Eye (tissue), 1 donor: Measurements from ENCODE around the gene BTBD2.

Experiments used
- DNase-seq: peaks from one replicate; pipeline ENCODE4 v3.0.0-alpha.2; 2015

BTBD2 gene

DNA sequence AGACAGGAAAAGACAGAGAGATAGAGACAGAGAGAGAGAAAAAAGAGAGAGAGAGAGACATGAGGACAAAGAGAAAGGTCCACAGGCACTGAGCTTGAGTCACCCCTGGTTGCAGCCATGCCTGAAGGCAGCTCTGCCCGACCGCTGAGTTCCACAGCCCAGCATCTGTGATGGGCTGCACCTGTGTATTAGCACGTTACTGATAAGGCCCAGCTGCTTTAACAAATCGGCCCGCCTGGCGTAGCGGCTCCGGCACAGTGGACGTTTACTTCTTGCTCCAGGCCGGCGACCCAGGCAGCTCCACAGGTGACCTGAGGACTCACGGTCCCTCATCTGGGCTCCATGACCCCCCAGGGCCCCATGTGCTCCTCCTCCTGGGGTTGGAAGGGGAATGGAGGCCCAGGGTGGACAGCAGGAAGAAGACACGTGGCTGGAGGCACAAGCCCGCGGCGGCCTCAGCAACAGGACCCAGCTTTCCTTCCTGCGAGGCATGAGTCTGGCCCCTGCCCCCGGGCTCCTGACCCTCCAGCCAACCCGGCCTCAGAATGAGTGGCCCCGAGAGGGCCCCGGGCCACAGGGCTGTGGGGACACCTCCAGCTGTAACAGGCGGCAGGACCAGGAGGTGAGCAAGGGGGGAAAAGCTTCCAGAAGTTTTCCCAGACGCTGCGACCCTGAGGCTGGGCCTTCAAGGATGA, 78.5 kb downstream of the BTBD2 start:
- DNase-seq = no peak

DNA sequence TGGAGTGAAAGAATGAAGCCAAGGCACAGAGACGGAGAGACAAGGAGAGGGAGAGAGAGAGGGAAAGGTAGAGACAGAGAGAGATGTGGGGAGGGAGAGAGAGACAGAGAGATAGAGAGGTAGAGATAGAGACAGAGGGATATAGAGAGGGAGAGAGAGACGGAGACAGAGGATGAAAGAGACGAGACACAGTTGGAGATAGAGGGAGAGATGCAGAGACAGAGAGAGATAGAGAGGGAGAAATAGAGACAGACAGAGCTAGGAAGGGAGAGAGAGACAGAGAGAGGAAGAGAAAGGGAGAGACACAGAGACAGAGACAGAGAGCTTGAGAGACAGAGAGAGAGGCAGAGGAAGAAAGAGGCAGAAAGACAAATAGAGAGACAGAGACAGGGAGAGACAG, 79.1 kb downstream of the BTBD2 start:
- no peak for DNase-seq

DNA sequence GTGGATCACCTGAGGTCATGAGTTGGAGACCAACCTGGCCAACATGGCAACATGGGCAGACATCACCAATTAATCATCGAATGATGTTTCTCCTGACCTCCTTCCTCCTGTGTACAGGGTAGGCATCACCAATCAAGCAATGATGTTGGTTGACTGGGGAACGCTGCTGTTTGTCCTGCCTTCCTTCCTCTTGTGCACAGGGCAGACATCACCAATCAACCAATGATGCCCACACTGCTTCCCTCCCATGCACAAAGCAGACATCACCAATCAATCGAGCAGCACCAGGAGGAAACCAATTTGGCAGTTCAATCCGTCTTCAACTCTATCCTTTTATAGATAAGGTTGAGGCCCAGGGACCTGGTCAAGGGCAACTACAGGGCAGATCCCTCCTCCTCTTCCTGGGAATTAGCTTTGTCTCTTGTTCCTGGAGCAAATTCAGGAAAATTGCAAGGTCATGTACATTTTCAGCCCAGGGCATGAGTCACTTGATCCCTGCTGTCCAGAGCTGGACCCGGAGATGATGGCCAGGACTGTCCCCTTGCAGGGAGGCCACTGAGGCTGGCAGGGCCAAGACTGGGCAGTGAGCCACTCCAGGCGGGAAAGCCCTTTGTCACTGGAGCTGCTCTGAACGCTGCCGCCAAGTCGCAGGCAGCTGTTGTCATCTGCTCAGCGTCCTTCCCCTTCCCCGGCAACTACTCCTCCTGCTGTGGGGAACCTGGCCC, 79.9 kb downstream of the BTBD2 start:
- DNase-seq = no peak
